ENCODE measurements around the gene PKD1L1. TPM values are rescaled to one million over a fixed set of nuclear protein-coding genes. Genes with fewer than 3 reads are reported as not detected.

Gene PKD1L1
- polyA plus RNA-seq, 1 of the 3 experiments (the other 2 are of a cell fraction): 0.10 TPM

- no peaks in the 10 kb centered on the region for H3K9me3 ChIP-seq
- H3K79me2 ChIP-seq (ENCODE audit: insufficient read depth): no peaks in the 10 kb centered on the region
- no peak for TF ChIP-seq RFX5 (IDR thresholded peaks at IDR 0.05; ENCODE audit: low read length)
- TF ChIP-seq, protein P1, sequence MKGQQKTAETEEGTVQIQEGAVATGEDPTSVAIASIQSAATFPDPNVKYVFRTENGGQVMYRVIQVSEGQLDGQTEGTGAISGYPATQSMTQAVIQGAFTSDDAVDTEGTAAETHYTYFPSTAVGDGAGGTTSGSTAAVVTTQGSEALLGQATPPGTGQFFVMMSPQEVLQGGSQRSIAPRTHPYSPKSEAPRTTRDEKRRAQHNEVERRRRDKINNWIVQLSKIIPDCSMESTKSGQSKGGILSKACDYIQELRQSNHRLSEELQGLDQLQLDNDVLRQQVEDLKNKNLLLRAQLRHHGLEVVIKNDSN (IDR thresholded peaks at IDR 0.05; ENCODE audit: borderline replicate concordance, low read depth): no peak
- no peak for TF ChIP-seq GATA2 (CRISPR knock-in tag; IDR thresholded peaks at IDR 0.05)
- TF ChIP-seq YY1 (IDR thresholded peaks at IDR 0.05; ENCODE audit: low read depth): no peak
- TF ChIP-seq POLR2AphosphoS5 (IDR thresholded peaks at IDR 0.05; ENCODE audit: low read depth, low read length): no peak
- no peak for TF ChIP-seq ZBTB33 (IDR thresholded peaks at IDR 0.05; ENCODE audit: borderline replicate concordance, low read depth)
- no peak for TF ChIP-seq CHD2 (IDR thresholded peaks at IDR 0.05; ENCODE audit: low read length, partially characterized antibody)
- TF ChIP-seq EZH2phosphoT487 (IDR thresholded peaks at IDR 0.05; ENCODE audit: borderline replicate concordance, low read depth): no peak
- no peak for TF ChIP-seq NRF1 (IDR thresholded peaks at IDR 0.05; ENCODE audit: low read depth, low read length)
- no peak for TF ChIP-seq MXI1 (IDR thresholded peaks at IDR 0.05; ENCODE audit: low read depth, low read length)
- TF ChIP-seq SIN3A (IDR thresholded peaks at IDR 0.05; ENCODE audit: borderline replicate concordance, low read depth, low read length): no peak
- TF ChIP-seq MAX (IDR thresholded peaks at IDR 0.05; ENCODE audit: low read depth): no peak
- TF ChIP-seq SMC3 (IDR thresholded peaks at IDR 0.05; ENCODE audit: low read depth, low read length): no peak
- no peak for TF ChIP-seq RXRA (IDR thresholded peaks at IDR 0.05; ENCODE audit: borderline replicate concordance, low read depth)
- no peak for TF ChIP-seq CTCF (IDR thresholded peaks at IDR 0.05)
- TF ChIP-seq USF2 (IDR thresholded peaks at IDR 0.05; ENCODE audit: borderline replicate concordance, low read depth, low read length): no peak
- no peak for TF ChIP-seq FOXJ3 (CRISPR knock-in tag; IDR thresholded peaks at IDR 0.05)
- TF ChIP-seq, protein P2, sequence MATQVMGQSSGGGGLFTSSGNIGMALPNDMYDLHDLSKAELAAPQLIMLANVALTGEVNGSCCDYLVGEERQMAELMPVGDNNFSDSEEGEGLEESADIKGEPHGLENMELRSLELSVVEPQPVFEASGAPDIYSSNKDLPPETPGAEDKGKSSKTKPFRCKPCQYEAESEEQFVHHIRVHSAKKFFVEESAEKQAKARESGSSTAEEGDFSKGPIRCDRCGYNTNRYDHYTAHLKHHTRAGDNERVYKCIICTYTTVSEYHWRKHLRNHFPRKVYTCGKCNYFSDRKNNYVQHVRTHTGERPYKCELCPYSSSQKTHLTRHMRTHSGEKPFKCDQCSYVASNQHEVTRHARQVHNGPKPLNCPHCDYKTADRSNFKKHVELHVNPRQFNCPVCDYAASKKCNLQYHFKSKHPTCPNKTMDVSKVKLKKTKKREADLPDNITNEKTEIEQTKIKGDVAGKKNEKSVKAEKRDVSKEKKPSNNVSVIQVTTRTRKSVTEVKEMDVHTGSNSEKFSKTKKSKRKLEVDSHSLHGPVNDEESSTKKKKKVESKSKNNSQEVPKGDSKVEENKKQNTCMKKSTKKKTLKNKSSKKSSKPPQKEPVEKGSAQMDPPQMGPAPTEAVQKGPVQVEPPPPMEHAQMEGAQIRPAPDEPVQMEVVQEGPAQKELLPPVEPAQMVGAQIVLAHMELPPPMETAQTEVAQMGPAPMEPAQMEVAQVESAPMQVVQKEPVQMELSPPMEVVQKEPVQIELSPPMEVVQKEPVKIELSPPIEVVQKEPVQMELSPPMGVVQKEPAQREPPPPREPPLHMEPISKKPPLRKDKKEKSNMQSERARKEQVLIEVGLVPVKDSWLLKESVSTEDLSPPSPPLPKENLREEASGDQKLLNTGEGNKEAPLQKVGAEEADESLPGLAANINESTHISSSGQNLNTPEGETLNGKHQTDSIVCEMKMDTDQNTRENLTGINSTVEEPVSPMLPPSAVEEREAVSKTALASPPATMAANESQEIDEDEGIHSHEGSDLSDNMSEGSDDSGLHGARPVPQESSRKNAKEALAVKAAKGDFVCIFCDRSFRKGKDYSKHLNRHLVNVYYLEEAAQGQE (IDR thresholded peaks at IDR 0.05; ENCODE audit: low read depth, low read length): no peak
- H3K9ac ChIP-seq: no peak overlapping the region
- WGBS (ENCODE audit: low lambda C conversion rate): 72% methylated on average over 5 of the region's 5 CpGs
- H3K27ac ChIP-seq (ENCODE audit: low read depth in 2 of 2, low read length in 1 of 2): no peak overlapping the region
- no peaks in the 10 kb centered on the region for H3K36me3 ChIP-seq (replicated peaks in 1 of 2; ENCODE audit: control insufficient read depth in 1 of 2, insufficient read depth in 2 of 2, low read length in 1 of 2)
- H3K4me1 ChIP-seq (ENCODE audit: control insufficient read depth in 1 of 2, insufficient read depth in 2 of 2, low read depth in 1 of 2, low read length in 1 of 2): peaks cover 0 to 3% of the 10 kb centered on the region in 2 experiments; a peak in 1 of 4 replicates
- no peak overlapping the region for H2AFZ ChIP-seq (ENCODE audit: low read depth)
- ChIA-PET CTCF (interaction anchor here (1.1 to 3.8 kb wide), 5 partner anchors 11 to 576 kb away, joined by 3 to 32 read pairs (median 4); no protein-coding TSS in a partner anchor), POLR2A (no interaction called here)
- H3K4me3 ChIP-seq (ENCODE audit: low read depth in 2 of 2, low read length in 1 of 2): no peak overlapping the region
- H4K20me1 ChIP-seq (ENCODE audit: insufficient read depth): no peaks in the 10 kb centered on the region
- no peaks in the 10 kb centered on the region for H3K9me2 ChIP-seq
- H3K4me2 ChIP-seq: no peak overlapping the region
- no peaks in the 10 kb centered on the region for H3F3A ChIP-seq (replicated peaks; ENCODE audit: insufficient read depth)
- no peak for DNase-seq
- no peaks in the 10 kb centered on the region for H3K27me3 ChIP-seq (ENCODE audit: insufficient read depth)
Observed at GRCh38 chr7:47830015-47830414, 118.3 kb downstream of the PKD1L1 start.

Measured in SK-N-SH (cell line).